MCF 10A (cell line): Measurements from ENCODE around the gene RASSF8. TPM values are rescaled to one million over a fixed set of nuclear protein-coding genes. Genes with fewer than 3 reads are reported as not detected.
A peak's percentile ranks its signal among the peaks of the same experiment; 100 is the strongest.

ENCODE experiments used
- BruUV-seq: library from RNA; stranded (reverse); fragments of 400-500 nt; replicated peaks from 2 replicates; lab custom pipeline; 2021; lab: Mats Ljungman, UMichigan
- CTCF ChIA-PET: fragments of 300-600 bp; sonication (Branson Sonifier 250); formaldehyde crosslinking; extraction: SDS; loops from one replicate; lab custom pipeline; 2021; ENCODE audit warnings: antibody characterized with exemption, inconsistent platforms; lab: Yijun Ruan, JAX
- POLR2A ChIA-PET: fragments of 300-600, 350-650 bp; sonication (Branson Sonifier 250); formaldehyde crosslinking; extraction: SDS; loops from one replicate; lab custom pipeline; 2020; ENCODE audit warnings: antibody characterized with exemption, inconsistent platforms; lab: Yijun Ruan, JAX
- DNase-seq: peaks from one replicate; pipeline ENCODE4 v3.0.0-alpha.2; 2018; ENCODE audit not compliant: unreplicated experiment
- H3K27ac Mint-ChIP-seq: one replicate; pipeline ENCODE4 v1.8.0; 2022; ENCODE audit warnings: mild to moderate bottlenecking, low read depth, mixed read lengths; ENCODE audit not compliant: unreplicated experiment
- H3K27me3 Mint-ChIP-seq: one replicate; pipeline ENCODE4 v1.8.0; 2022; ENCODE audit warnings: mixed read lengths; ENCODE audit not compliant: insufficient read depth, unreplicated experiment
- H3K36me3 Mint-ChIP-seq: one replicate; pipeline ENCODE4 v1.8.0; 2022; ENCODE audit warnings: mild to moderate bottlenecking, moderate library complexity, mixed read lengths; ENCODE audit not compliant: insufficient read depth, unreplicated experiment
- H3K4me1 Mint-ChIP-seq: one replicate; pipeline ENCODE4 v1.8.0; 2022; ENCODE audit warnings: mixed read lengths; ENCODE audit not compliant: insufficient read depth, unreplicated experiment
- H3K4me3 Mint-ChIP-seq: one replicate; pipeline ENCODE4 v1.8.0; 2022; ENCODE audit warnings: mild to moderate bottlenecking, moderate library complexity, mixed read lengths; ENCODE audit not compliant: unreplicated experiment
- H3K9me3 Mint-ChIP-seq: one replicate; pipeline ENCODE4 v1.8.0; 2022; ENCODE audit warnings: mixed read lengths; ENCODE audit not compliant: unreplicated experiment
- CTCF ChIP-seq: fragments of 200-600 bp; IDR thresholded peaks from one replicate; pipeline ENCODE4 v1.8.0; 2022; ENCODE audit warnings: antibody characterized with exemption, mild to moderate bottlenecking; ENCODE audit not compliant: unreplicated experiment
- intact Hi-C: fragments of 100-400 bp; cut with micrococcal nuclease; formaldehyde crosslinking; loops from 2 replicates; pipeline ENCODE4 v1.14.1; 2022
- total RNA-seq: library from RNA; stranded (reverse); gene quantifications from 2 replicates; pipeline ENCODE4 v1.2.3, GENCODE V29; 2022

The RASSF8 gene
- total RNA-seq, 1 experiment from 2014 or later, result 52.9 TPM

GRCh38 chr12:25990495-25990894, 32.0 kb downstream of the RASSF8 start:
- BruUV-seq, result no TSS peak
- intact Hi-C loops, result no loop called here
- POLR2A ChIA-PET, result no interaction called here
- H3K36me3 Mint-ChIP-seq, result no peaks in the 10 kb centered on the region
- no peaks in the 10 kb centered on the region for H3K9me3 Mint-ChIP-seq
- no peak for DNase-seq
- H3K27ac Mint-ChIP-seq, result no peak overlapping the region
- no peak overlapping the region for H3K4me3 Mint-ChIP-seq
- CTCF ChIA-PET, result interaction anchor here (0.6 kb wide), 2 partner anchors 316 to 321 kb away, joined by 3 to 4 read pairs; no protein-coding TSS in a partner anchor
- H3K4me1 Mint-ChIP-seq, result peaks cover 35% of the 10 kb centered on the region
- H3K27me3 Mint-ChIP-seq, result no peaks in the 10 kb centered on the region
- TF ChIP-seq CTCF, result no peak

GRCh38 chr12:25992026-25992782, 33.7 kb downstream of the RASSF8 start:
- no peak overlapping the region for H3K4me3 Mint-ChIP-seq
- no peak for TF ChIP-seq CTCF
- no TSS peak for BruUV-seq
- H3K9me3 Mint-ChIP-seq, result no peaks in the 10 kb centered on the region
- intact Hi-C loops, result no loop called here
- peak; percentile 53 for DNase-seq
- no peak overlapping the region for H3K27ac Mint-ChIP-seq
- CTCF ChIA-PET, result interaction anchor here (0.6 to 2.7 kb wide), 3 partner anchors 17 to 737 kb away, joined by 3 to 7 read pairs (median 3); no protein-coding TSS in a partner anchor
- no peaks in the 10 kb centered on the region for H3K27me3 Mint-ChIP-seq
- no peaks in the 10 kb centered on the region for H3K36me3 Mint-ChIP-seq
- POLR2A ChIA-PET, result interaction anchor here (0.6 to 1.8 kb wide), 5 partner anchors 9 to 529 kb away, joined by 3 to 6 read pairs (median 3); no protein-coding TSS in a partner anchor
- peaks cover 31% of the 10 kb centered on the region for H3K4me1 Mint-ChIP-seq

GRCh38 chr12:25993901-25994651, 35.6 kb downstream of the RASSF8 start:
- Mint-ChIP-seq H3K27ac (peak overlapping the region; percentile 25), H3K4me1 (peaks cover 36% of the 10 kb centered on the region), H3K36me3 (peaks cover 8% of the 10 kb centered on the region), H3K27me3 (no peaks in the 10 kb centered on the region), H3K9me3 (no peaks in the 10 kb centered on the region), H3K4me3 (no peak overlapping the region)
- TF ChIP-seq CTCF, result no peak
- intact Hi-C loops, result no loop called here
- CTCF ChIA-PET, result interaction anchor here (2.7 kb wide), 1 partner anchor 34 kb away, joined by 7 read pairs; no protein-coding TSS in a partner anchor
- DNase-seq, result peak; percentile 53
- BruUV-seq, result no TSS peak
- POLR2A ChIA-PET, result interaction anchor here (0.6 to 1.1 kb wide), 3 partner anchors 20 to 817 kb away, joined by 3 read pairs; no protein-coding TSS in a partner anchor
